ENCODE data around the gene SREBF1.
"Not testable (repeated sequence)": the region's sequence is repeated elsewhere in the genome, so short reads cannot be mapped to it uniquely, and the experiment has no call there.

The SREBF1 gene

GRCh38 chr17:17809531-17810083 is 27.2 kb downstream of the SREBF1 start:
- no peak for DNase-seq

- no peak for DNase-seq
These were observed 27.9 kb downstream of the SREBF1 start for GRCh38 chr17:17808706-17809432.

DNA sequence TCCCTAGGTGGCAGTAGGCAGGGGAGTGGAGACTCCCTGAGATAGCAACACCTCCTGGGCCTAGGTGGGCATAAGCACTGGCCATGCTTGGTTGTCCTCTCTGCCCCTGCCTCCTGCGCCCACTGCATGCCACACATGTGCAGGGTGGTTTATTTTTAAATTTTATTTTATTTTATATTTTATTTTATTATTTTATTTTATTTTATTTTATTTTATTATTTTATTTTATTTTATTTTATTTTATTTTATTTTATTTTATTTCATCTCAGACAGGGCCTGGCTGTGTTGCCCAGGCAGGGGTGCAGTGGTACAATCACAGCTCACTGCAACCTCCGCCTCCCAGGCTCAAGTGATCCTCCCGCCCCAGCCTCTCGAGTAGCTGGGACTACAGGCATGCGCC is 28.6 kb downstream of the SREBF1 start:
- not testable (repeated sequence) for DNase-seq

- no peak for DNase-seq
These were observed 29.3 kb downstream of the SREBF1 start for GRCh38 chr17:17807440-17807839.

GRCh38 chr17:17806611-17807274 is 30.0 kb downstream of the SREBF1 start:
- no peak for DNase-seq

DNA sequence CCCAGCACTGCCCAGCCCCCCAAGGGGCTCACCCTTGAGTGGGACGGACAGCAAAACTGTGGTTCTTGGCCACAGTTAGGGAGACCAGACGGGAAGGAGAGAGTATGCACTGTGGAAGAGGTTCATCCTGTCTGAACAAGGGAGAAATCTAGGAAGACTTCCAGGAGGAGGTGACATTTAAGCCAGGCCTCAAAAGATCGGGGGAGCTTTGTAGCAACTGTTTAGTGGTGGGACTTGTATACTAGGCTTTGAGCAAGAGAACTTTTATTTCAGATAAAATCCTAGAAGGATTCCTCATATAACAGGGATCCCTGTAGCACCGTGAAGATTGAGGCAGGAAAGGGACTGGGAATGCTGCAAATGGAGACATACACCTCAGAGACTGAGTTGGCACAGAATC is 30.8 kb downstream of the SREBF1 start:
- DNase-seq = no peak

DNA sequence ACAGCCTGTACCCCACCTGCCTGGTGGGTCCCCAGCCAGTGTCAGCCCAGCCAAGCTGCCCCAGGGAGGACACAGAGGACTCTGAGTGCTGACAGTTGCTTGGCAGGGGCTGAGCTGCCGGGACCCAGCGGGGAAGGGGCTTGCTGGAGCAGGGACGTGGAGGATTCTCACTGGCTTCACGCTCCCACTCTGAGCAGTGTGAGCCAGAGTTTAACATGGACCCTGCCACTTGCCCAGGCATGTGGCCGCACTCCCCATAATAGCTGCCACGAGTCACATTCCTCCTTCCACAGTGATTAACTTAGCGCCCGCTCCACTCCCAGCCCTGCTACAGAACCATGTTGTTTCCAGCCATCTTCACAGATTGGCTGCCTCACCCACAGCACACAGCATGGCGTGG is 31.2 kb downstream of the SREBF1 start:
- DNase-seq = no peak

- no peak for DNase-seq
These were observed 32.8 kb downstream of the SREBF1 start for GRCh38 chr17:17804007-17804406.

DNA sequence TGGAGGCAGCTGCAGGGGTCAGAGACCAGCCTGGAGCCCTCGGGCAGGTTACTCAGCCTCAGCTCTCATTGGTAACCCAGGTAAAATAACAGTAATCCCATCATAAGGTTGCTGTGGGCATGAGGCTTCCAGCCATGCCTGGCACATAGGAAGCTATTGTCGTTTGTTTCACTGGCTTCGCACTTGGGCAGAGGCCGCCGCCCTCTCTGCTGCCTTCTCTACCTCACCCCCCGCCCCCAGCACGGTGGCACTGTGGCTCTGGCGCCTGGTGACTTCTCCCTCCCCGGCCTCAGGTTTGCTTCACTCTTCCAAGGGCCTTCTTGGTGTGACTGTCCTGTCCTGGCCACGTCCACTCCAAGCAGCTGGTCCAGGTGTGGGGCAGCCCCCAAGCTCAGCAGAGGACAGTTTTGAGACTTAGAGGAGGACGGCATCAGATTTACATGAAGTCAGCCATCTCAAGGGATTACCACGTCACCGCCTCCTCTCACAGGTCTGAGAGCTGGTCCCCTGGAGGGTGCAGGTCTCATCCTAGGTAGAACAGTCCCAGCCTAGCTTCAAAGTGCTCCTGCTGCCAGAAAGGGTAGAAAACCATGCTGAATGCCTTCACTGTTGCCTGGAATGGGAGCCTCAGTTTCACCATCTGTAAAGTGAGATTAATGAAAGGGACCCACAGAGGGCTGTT is 34.8 kb downstream of the SREBF1 start:
- DNase-seq = no peak

GRCh38 chr17:17800504-17801021 is 36.2 kb downstream of the SREBF1 start:
- DNase-seq = no peak

DNA sequence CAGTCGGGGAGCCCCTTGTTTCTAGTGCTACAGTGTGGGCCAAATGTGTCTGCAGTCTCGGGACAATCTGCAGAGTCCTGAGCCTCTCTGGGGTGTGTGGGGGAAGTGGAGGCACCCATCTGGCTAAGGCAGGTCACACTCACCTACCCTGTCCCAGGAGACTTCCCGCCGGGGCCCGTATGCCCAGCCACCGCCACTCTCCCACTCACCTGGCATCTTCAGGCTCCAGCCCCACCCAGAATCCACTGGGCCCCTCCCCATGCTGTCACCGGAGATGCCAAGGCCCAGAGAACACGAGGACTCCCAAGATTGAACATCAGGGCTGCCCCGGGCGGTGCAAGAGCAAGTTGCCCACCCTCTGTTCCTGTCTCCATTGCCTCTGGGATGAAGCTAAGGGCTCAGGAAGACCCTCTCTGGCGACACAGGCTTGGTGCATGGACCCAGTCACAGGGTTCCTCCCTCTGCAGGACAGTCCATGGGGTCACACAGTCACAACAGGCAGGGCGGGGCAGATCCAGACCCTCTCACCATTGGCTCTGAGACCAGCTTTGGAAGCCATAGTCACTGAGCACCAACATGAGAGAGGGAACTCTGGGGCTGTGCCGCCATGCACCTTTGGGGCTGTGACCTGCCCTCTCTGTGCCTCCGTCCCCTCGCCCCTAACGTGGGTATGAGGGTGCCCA is 38.1 kb downstream of the SREBF1 start:
- DNase-seq = no peak

DNA sequence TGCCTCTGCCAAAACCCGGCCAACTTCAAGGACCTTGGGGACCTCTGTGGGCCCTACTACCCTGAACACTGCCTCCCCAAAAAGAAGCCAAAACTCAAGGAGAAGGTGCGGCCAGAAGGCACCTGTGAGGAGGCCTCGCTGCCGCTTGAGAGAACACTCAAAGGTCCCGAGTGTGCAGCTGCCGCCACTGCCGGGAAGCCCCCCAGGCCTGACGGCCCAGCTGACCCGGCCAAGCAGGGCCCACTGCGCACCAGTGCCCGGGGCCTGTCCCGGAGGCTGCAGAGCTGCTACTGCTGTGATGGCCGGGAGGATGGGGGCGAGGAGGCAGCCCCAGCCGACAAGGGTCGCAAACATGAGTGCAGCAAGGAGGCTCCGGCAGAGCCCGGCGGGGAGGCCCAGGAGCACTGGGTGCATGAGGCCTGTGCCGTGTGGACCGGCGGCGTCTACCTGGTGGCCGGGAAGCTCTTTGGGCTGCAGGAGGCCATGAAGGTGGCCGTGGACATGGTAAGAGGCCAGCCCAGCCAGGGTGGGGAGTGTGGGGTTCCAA is 38.7 kb downstream of the SREBF1 start:
- no peak for DNase-seq

DNA sequence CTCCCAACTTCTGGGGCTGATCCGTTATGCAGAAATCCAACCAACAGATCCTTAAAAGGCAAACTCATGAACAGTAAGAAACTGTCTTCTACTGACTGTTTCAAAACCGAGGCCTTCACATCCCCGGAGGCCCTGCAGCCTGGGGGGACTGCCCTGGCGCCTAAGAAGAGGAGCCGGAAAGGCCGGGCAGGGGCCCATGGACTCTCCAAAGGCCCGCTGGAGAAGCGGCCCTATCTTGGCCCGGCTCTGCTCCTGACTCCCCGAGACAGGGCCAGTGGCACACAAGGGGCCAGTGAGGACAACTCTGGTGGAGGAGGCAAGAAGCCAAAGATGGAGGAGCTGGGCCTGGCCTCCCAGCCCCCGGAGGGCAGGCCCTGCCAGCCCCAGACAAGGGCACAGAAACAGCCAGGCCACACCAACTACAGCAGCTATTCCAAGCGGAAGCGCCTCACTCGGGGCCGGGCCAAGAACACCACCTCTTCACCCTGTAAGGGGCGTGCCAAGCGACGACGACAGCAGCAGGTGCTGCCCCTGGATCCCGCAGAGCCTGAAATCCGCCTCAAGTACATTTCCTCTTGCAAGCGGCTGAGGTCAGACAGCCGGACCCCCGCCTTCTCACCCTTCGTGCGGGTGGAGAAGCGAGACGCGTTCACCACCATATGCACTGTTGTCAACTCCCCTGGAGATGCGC is 39.5 kb downstream of the SREBF1 start:
- DNase-seq = no peak

DNA sequence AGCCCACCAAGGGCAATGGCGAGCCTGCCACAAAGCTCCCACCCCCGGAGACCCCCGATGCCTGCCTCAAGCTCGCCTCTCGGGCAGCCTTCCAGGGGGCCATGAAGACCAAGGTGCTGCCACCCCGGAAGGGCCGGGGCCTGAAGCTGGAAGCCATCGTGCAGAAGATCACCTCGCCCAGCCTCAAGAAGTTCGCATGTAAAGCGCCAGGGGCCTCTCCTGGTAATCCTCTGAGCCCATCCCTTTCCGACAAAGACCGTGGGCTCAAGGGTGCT is 40.1 kb downstream of the SREBF1 start:
- DNase-seq = no peak

DNA sequence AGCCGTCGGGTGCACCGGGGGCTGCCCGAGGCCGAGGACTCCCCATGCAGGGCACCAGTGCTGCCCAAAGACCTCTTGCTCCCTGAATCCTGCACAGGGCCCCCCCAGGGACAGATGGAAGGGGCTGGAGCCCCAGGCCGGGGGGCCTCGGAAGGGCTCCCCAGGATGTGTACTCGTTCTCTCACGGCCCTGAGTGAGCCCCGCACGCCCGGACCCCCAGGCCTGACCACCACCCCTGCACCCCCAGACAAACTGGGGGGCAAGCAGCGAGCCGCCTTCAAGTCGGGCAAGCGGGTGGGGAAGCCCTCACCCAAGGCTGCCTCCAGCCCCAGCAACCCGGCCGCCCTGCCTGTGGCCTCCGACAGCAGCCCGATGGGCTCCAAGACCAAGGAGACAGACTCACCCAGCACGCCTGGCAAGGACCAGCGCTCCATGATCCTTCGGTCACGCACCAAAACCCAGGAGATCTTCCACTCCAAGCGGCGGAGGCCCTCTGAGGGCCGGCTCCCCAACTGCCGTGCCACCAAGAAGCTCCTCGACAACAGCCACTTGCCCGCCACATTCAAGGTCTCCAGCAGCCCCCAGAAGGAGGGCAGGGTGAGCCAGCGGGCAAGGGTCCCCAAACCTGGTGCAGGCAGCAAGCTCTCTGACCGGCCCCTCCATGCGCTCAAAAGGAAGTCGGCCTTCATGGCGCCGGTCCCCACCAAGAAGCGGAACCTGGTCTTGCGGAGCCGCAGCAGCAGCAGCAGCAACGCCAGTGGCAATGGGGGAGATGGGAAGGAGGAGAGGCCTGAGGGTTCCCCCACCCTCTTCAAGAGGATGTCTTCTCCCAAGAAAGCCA is 40.6 kb downstream of the SREBF1 start:
- DNase-seq = no peak

- DNase-seq = no peak
These were observed 41.5 kb downstream of the SREBF1 start for GRCh38 chr17:17795296-17795695.

GRCh38 chr17:17794382-17794781 is 42.4 kb downstream of the SREBF1 start:
- no peak for DNase-seq

- no peak for DNase-seq
These were observed 43.2 kb downstream of the SREBF1 start for GRCh38 chr17:17793378-17794214.

- DNase-seq = peak; percentile 69
These were observed 44.0 kb downstream of the SREBF1 start for GRCh38 chr17:17792551-17793377.
